SK-N-SH (cell line): Measurements from ENCODE around the gene SNX6.

Experiments
- EZH2phosphoT487 ChIP-seq: fragments of 200-600 bp; sonication (generic); IDR thresholded peaks from 2 replicates; pipeline ENCODE4 v1.6.1; 2017; ENCODE audit warnings: low read depth, mixed run types, mild to moderate bottlenecking, antibody characterized with exemption, moderate library complexity, borderline replicate concordance
- RXRA ChIP-seq: IDR thresholded peaks from 2 replicates; pipeline ENCODE4 v1.4.0; 2012; ENCODE audit warnings: low read depth, mild to moderate bottlenecking, borderline replicate concordance
- TCF12 ChIP-seq: IDR thresholded peaks from 2 replicates; pipeline ENCODE4 v1.4.0; 2012
- TF ChIP-seq, protein P1 (sequence below): fragments of 200-600 bp; sonication (generic); IDR thresholded peaks from 2 replicates; pipeline ENCODE4 v1.6.1; 2017; ENCODE audit warnings: antibody characterized with exemption, mild to moderate bottlenecking, moderate library complexity

DNA sequence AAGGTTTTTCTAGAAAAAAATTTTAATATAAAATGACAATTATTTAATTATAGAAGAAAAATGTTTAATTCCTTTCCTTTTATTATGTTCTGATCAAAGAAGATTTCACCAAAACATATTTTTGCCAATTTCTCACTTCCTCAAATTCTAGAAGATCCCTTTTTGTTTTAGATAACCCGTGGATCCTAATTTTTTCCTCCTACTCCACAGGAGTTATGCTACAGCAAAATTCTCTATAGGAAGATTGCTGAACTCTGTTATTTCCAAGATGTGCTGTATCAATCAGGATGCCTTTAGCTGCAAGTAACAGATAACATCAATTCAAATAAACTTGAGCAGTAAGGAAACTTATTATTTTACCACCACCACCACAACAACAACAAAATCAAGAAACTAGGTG lies 3.8 kb upstream of the SNX6 start:
- TF ChIP-seq, protein P1, sequence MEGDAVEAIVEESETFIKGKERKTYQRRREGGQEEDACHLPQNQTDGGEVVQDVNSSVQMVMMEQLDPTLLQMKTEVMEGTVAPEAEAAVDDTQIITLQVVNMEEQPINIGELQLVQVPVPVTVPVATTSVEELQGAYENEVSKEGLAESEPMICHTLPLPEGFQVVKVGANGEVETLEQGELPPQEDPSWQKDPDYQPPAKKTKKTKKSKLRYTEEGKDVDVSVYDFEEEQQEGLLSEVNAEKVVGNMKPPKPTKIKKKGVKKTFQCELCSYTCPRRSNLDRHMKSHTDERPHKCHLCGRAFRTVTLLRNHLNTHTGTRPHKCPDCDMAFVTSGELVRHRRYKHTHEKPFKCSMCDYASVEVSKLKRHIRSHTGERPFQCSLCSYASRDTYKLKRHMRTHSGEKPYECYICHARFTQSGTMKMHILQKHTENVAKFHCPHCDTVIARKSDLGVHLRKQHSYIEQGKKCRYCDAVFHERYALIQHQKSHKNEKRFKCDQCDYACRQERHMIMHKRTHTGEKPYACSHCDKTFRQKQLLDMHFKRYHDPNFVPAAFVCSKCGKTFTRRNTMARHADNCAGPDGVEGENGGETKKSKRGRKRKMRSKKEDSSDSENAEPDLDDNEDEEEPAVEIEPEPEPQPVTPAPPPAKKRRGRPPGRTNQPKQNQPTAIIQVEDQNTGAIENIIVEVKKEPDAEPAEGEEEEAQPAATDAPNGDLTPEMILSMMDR, result no peak
- TF ChIP-seq TCF12 (no peak), EZH2phosphoT487 (no peak), RXRA (no peak)
